CD4-positive, alpha-beta T cell treated with Interleukin-17A for 4 hours (primary cell): ENCODE results near the gene NR3C1.

ENCODE experiments used
- DNase-seq: peaks from one replicate; pipeline ENCODE4 v3.0.0-alpha.2; 2020; ENCODE audit warnings: mixed read lengths

Gene NR3C1

DNA sequence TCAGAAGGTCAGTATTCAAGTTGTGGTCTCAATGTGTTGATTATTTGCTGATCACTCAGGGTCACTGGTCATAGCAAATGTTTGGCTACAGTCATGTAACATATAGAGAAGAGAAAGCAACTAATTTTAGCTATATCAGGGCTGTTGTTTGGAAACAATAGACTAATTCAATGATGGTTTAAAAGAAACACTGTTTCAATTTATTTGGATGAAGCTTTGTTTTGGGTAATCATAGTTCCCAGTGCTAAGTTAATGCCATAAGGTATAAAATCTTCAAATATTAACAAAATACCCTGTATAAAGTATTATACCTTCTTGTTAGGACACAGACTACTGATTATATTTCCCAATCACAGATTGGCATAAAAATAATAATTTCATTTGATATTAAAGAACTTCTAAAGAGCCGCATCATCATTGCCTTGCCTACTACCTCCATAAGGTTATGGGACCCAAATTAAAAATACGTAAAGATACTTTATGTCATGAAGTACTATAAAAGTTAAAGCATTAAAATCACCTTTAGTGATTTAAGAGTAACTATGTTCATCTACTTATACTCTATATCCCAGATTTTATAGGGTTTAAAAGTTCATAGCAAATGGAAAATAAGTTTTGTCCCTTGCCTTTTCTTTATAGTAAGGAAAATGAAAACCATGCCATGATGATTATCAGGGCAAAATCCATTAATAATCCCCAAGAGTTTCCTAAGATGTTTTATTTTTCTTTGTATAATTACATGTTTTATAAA, 6.0 kb downstream of the NR3C1 start:
- DNase-seq = no peak

DNA sequence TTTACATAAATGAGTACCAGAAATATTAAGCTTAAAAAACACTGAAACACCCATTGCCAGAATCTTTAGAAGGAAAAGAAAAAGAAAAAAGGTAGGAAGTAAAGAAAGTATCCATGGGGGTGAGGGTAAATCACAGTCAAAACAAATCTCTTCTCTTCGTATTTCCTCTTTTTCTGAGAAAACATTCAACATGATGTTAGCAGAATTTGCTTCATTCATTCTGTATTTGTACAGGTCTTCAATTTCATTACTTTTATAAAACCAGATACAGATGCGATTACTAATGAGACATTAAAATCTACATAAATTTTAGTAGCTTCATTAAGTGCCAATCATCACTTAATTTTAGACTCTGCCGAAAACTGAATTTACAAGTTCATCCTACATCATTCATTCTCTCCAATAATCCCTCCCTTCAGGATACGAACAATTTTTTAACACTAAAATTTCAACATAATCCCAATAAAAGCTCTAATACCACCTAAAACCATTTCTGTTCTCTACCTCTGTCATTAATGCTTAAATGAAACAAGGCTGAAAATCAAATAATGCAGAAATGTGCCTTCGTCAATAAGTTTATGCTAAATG, 7.0 kb downstream of the NR3C1 start:
- no peak for DNase-seq

GRCh38 chr5:143395638-143396352, 7.7 kb downstream of the NR3C1 start:
- no peak for DNase-seq

GRCh38 chr5:143393524-143393923, 10.0 kb downstream of the NR3C1 start:
- DNase-seq = no peak

DNA sequence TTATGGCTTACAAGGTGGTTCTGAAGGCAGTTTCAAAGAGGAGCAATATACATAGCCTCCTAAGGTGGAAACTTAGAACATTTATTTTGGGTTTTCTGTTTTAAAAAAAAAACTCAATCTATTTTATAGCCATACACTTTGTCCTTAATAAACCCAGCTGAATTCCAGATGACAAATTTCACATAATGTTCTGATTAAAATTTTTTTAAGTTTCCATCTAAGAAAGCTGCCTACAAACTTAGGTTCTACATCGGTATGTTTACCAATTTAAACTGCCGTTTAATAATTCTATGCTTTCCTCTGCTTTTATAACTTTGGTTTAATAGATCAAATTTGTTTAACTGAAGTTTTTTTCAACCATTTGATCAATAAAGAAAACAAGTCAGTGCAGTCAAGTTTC, 12.5 kb downstream of the NR3C1 start:
- DNase-seq = no peak

- no peak for DNase-seq
Observed at GRCh38 chr5:143390258-143390657, 13.2 kb downstream of the NR3C1 start.

- DNase-seq = no peak
Observed at GRCh38 chr5:143386725-143387124, 16.8 kb downstream of the NR3C1 start.

- DNase-seq = no peak
Observed at GRCh38 chr5:143384865-143385657, 18.4 kb downstream of the NR3C1 start.

- no peak for DNase-seq
Observed at GRCh38 chr5:143383988-143384387, 19.5 kb downstream of the NR3C1 start.

DNA sequence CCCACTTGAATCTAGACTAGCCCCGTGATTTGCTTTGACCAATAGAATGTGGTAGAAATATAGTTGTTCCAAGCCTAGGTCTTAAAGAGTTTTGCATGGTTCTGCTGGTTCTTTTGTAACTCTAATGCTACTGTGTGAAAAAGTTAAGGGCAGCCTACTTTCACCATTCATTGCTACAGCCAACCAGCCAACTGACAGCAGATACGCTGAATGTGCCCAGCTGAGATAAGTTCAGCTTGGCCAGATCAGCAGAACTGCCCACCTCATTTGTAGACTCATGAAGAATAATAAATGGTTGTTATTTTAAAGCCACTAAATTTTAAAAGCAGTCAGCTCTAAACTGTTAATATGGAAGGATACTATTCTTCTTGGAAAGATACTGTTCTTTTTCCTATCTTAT, 23.9 kb downstream of the NR3C1 start:
- DNase-seq = no peak

GRCh38 chr5:143376911-143377813, 26.3 kb downstream of the NR3C1 start:
- DNase-seq = peak; percentile 22

- DNase-seq = no peak
Observed at GRCh38 chr5:143376195-143376779, 27.2 kb downstream of the NR3C1 start.

- no peak for DNase-seq
Observed at GRCh38 chr5:143374496-143375217, 28.8 kb downstream of the NR3C1 start.

GRCh38 chr5:143373076-143373475, 30.4 kb downstream of the NR3C1 start:
- DNase-seq = no peak

- no peak for DNase-seq
Observed at GRCh38 chr5:143372187-143372829, 31.2 kb downstream of the NR3C1 start.

- no peak for DNase-seq
Observed at GRCh38 chr5:143370440-143370839, 33.0 kb downstream of the NR3C1 start.

GRCh38 chr5:143364061-143364460, 39.4 kb downstream of the NR3C1 start:
- no peak for DNase-seq

GRCh38 chr5:143362664-143363227, 40.7 kb downstream of the NR3C1 start:
- no peak for DNase-seq

- no peak for DNase-seq
Observed at GRCh38 chr5:143361438-143361837, 42.0 kb downstream of the NR3C1 start.

GRCh38 chr5:143360755-143361154, 42.7 kb downstream of the NR3C1 start:
- DNase-seq = no peak
